ENCODE measurements around the gene PAPOLB. TPM values are rescaled to one million over a fixed set of nuclear protein-coding genes. Genes with fewer than 3 reads are reported as not detected.

PAPOLB gene
- total and polyA plus RNA-seq, 2 of the 8 experiments (the other 6 are each of a cell fraction or from before 2014, with no cell fraction given) = 0.02 to 0.15 TPM

GRCh38 chr7:4882169-4883032, 20.6 kb upstream of the PAPOLB start (continued):
- TF ChIP-seq CHD7 (IDR thresholded peaks at IDR 0.05; ENCODE audit: insufficient replicate concordance, low read length) (no peak), TAF1 (IDR thresholded peaks at IDR 0.05; ENCODE audit: low read depth, low read length) (0 out of 2 replicates have a peak, but pooled peaks have one; percentile 19), JUN (IDR thresholded peaks at IDR 0.05; ENCODE audit: low read depth, low read length) (no peak), NANOG (IDR thresholded peaks at IDR 0.05; ENCODE audit: insufficient read depth, low read depth, low read length, poor library complexity, severe bottlenecking) (no peak), TEAD4 (IDR thresholded peaks at IDR 0.05; ENCODE audit: low read depth, low read length) (no peak), MAX (IDR thresholded peaks at IDR 0.05) (no peak), KDM4A (IDR thresholded peaks at IDR 0.05; ENCODE audit: low read depth, low read length, severe bottlenecking) (peak; percentile 27), SP2 (IDR thresholded peaks at IDR 0.05; ENCODE audit: low read length) (no peak), KDM5A (IDR thresholded peaks at IDR 0.05; ENCODE audit: low read length) (no peak), POLR2A (IDR thresholded peaks at IDR 0.05; ENCODE audit: control extremely low read depth in 1 of 2, low read depth in 2 of 2, low read length in 2 of 2) (peak in 1 of 2 experiments; percentile 20; a peak in 1 of 3 replicates)

Data from H1 (cell line).